Measurements from ENCODE around the gene PLEKHA6. TPM values are rescaled to one million over a fixed set of nuclear protein-coding genes. Genes with fewer than 3 reads are reported as not detected.

PLEKHA6 gene
- total RNA-seq, 4 donors from 2014 or later = 5.9 to 13.6 (median 8.4) TPM

- Histone ChIP-seq H3K4me3 (no peak overlapping the region), H3K9me3 (no peaks in the 10 kb centered on the region), H3K4me1 (peaks cover 3% of the 10 kb centered on the region in 2 donors), H3K36me3 (no peaks in the 10 kb centered on the region), H3K27me3 (no peaks in the 10 kb centered on the region), H3K27ac (peak overlapping the region in 1 of 2 donors; percentile 41)
- TF ChIP-seq CTCF (IDR thresholded peaks at IDR 0.05) (peak in 1 of 4 experiments; percentile 13), POLR2A (IDR thresholded peaks at IDR 0.05) (no peak)
- no peak for DNase-seq
- intact Hi-C loops (cut with DNase I; ENCODE audit: low total_unique reads) = no loop called here
These were observed 153.6 kb downstream of the PLEKHA6 start for GRCh38 chr1:204206121-204206520.

- Histone ChIP-seq H3K4me1 (peaks cover 3% of the 10 kb centered on the region in 2 donors), H3K4me3 (no peak overlapping the region), H3K27me3 (no peaks in the 10 kb centered on the region), H3K9me3 (no peaks in the 10 kb centered on the region), H3K27ac (peak overlapping the region in 1 of 2 donors; percentile 41), H3K36me3 (no peaks in the 10 kb centered on the region)
- DNase-seq = no peak
- intact Hi-C loops (cut with DNase I; ENCODE audit: low total_unique reads) = no loop called here
- no peak for TF ChIP-seq POLR2A (IDR thresholded peaks at IDR 0.05)
These were observed 154.2 kb downstream of the PLEKHA6 start for GRCh38 chr1:204205486-204205885.

- Histone ChIP-seq H3K9me3 (no peaks in the 10 kb centered on the region), H3K4me1 (peaks cover 3% of the 10 kb centered on the region in 2 donors), H3K36me3 (no peaks in the 10 kb centered on the region), H3K27me3 (no peaks in the 10 kb centered on the region), H3K4me3 (no peak overlapping the region), H3K27ac (no peak overlapping the region)
- TF ChIP-seq POLR2A (IDR thresholded peaks at IDR 0.05) = no peak
- TF ChIP-seq CTCF (IDR thresholded peaks at IDR 0.05) = no peak
- no peak for DNase-seq
- intact Hi-C loops (cut with DNase I; ENCODE audit: low total_unique reads) = no loop called here
These were observed 154.8 kb downstream of the PLEKHA6 start for GRCh38 chr1:204204944-204205343.

GRCh38 chr1:204203206-204203767, 156.4 kb downstream of the PLEKHA6 start:
- Histone ChIP-seq H3K27ac (no peak overlapping the region), H3K9me3 (no peaks in the 10 kb centered on the region), H3K36me3 (no peaks in the 10 kb centered on the region), H3K27me3 (no peaks in the 10 kb centered on the region), H3K4me1 (peaks cover 3% of the 10 kb centered on the region in 2 donors), H3K4me3 (no peak overlapping the region)
- DNase-seq = no peak
- no peak for TF ChIP-seq CTCF (IDR thresholded peaks at IDR 0.05)
- TF ChIP-seq POLR2A (IDR thresholded peaks at IDR 0.05) = no peak
- intact Hi-C loops (cut with DNase I; ENCODE audit: low total_unique reads) = no loop called here

GRCh38 chr1:204202481-204202880, 157.2 kb downstream of the PLEKHA6 start:
- no peak overlapping the region for H3K4me3 ChIP-seq
- DNase-seq = no peak
- H3K9me3 ChIP-seq = no peaks in the 10 kb centered on the region
- no peaks in the 10 kb centered on the region for H3K36me3 ChIP-seq
- intact Hi-C loops (cut with DNase I; ENCODE audit: low total_unique reads) = no loop called here
- TF ChIP-seq CTCF (IDR thresholded peaks at IDR 0.05) (no peak), POLR2A (IDR thresholded peaks at IDR 0.05) (no peak)
- H3K27me3 ChIP-seq = no peaks in the 10 kb centered on the region
- peaks cover 3% of the 10 kb centered on the region in 2 donors for H3K4me1 ChIP-seq
- no peak overlapping the region for H3K27ac ChIP-seq
